ENCODE data around the gene LAMB4.

GRCh38 chr7:108014747-108015682 is 115.1 kb downstream of the LAMB4 start:
- TF ChIP-seq, protein P1, sequence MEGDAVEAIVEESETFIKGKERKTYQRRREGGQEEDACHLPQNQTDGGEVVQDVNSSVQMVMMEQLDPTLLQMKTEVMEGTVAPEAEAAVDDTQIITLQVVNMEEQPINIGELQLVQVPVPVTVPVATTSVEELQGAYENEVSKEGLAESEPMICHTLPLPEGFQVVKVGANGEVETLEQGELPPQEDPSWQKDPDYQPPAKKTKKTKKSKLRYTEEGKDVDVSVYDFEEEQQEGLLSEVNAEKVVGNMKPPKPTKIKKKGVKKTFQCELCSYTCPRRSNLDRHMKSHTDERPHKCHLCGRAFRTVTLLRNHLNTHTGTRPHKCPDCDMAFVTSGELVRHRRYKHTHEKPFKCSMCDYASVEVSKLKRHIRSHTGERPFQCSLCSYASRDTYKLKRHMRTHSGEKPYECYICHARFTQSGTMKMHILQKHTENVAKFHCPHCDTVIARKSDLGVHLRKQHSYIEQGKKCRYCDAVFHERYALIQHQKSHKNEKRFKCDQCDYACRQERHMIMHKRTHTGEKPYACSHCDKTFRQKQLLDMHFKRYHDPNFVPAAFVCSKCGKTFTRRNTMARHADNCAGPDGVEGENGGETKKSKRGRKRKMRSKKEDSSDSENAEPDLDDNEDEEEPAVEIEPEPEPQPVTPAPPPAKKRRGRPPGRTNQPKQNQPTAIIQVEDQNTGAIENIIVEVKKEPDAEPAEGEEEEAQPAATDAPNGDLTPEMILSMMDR (IDR thresholded peaks at IDR 0.05 in 8 of 11, conservative IDR thresholded peaks at IDR 0.05 in 3 of 11): no peak
- TF ChIP-seq POLR2A (IDR thresholded peaks at IDR 0.05) (no peak), POLR2AphosphoS5 (IDR thresholded peaks at IDR 0.05) (no peak)
